ENCODE results near the gene GTF2H2C_2.
"Not testable (repeated sequence)": the region's sequence is repeated elsewhere in the genome, so short reads cannot be mapped to it uniquely, and the experiment has no call there.

Gene GTF2H2C_2

DNA sequence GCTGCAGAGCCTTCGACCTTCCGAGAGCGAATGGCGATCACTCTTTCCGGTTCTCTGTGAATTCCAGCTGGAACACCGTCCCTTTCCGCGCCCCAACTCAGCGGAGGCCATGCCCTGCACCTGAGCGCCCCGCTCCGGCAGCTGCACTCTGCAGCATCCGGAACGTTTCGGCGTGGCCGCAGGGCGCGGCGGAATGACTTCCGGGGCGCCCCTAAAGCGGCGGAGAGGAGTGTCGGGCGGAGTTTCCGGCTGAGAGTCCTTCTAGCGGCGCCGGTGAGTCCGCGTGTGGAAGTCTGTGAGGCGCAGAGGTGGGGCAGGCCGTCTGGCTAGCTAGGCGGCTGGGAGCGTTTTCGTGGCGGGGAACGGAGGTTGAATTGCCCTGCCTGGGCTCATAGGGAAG lies at the start of gene GTF2H2C_2:
Gene GTF2H2C_2 (plus strand): TSS at position 252 of the 400 bp plus-strand sequence.
- not testable (repeated sequence) for H3K36me3 Mint-ChIP-seq (ENCODE audit: low read depth); H3K27me3 Mint-ChIP-seq; H3K27ac Mint-ChIP-seq; H3K9me3 Mint-ChIP-seq; H3K4me1 Mint-ChIP-seq (ENCODE audit: low read depth); H3K4me3 Mint-ChIP-seq

DNA sequence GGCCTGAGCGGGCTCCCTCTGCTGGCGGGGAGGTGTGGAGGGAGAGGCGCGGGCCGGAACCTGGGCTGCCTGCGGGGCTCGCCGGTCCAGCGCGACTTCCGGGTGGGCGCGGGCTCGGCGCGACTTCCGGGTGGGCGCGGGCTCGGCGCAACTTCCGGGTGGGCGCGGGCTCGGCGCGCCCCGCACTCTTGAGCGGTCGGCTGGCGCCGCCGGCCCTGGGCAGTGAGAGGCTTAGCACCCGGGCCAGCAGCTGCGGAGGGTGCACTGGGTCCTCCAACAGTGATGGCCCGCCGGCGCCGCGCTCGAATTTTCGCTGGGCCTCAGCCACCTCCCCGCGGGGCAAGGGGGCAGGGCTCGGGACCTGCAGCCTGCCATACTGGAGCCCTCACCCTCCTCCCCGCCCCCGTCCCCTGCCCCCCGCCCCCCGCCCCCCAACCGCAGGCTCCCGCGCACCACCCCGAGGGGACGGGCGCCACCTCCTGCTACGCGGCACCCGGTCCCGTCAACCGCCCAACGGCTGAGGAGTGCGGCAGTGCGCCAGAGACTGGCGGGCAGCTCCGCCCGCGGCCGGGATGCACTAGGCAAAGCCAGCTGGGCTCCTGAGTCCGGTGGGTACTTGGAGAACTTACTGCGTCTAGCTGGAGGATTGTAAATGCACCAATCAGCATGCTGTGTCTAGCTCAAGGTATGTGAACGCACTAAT lies 14.0 kb upstream of the GTF2H2C_2 start:
- H3K4me1 Mint-ChIP-seq (ENCODE audit: low read depth); H3K27ac Mint-ChIP-seq; H3K9me3 Mint-ChIP-seq; H3K27me3 Mint-ChIP-seq; H3K36me3 Mint-ChIP-seq (ENCODE audit: low read depth): not testable (repeated sequence)
- H3K4me3 Mint-ChIP-seq, result peak overlapping the region; percentile 69

DNA sequence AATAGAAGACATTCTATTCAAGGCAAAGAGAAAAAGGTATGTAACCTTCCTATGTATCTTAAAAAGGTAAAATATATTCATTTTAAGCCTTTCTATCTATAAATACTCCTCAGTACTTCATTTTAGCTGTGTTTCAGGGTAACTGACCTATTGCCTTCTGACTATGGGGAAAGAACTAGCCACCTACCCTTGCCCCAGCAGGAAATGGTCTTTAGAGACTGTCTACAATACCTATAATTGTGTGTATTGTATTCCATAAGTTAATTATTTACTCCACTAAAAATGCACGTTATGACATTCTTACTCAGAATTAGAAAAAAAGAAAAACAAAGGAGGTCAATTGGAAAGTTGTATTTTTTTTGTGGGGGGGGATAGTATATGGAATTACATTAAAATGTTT lies 6.2 kb downstream of the GTF2H2C_2 start:
- H3K27me3 Mint-ChIP-seq; H3K4me1 Mint-ChIP-seq (ENCODE audit: low read depth); H3K9me3 Mint-ChIP-seq; H3K36me3 Mint-ChIP-seq (ENCODE audit: low read depth); H3K4me3 Mint-ChIP-seq; H3K27ac Mint-ChIP-seq: not testable (repeated sequence)

GRCh38 chr5:70423215-70423614 lies 8.0 kb downstream of the GTF2H2C_2 start:
- H3K27me3 Mint-ChIP-seq; H3K9me3 Mint-ChIP-seq; H3K4me3 Mint-ChIP-seq; H3K36me3 Mint-ChIP-seq (ENCODE audit: low read depth); H3K27ac Mint-ChIP-seq; H3K4me1 Mint-ChIP-seq (ENCODE audit: low read depth): not testable (repeated sequence)

DNA sequence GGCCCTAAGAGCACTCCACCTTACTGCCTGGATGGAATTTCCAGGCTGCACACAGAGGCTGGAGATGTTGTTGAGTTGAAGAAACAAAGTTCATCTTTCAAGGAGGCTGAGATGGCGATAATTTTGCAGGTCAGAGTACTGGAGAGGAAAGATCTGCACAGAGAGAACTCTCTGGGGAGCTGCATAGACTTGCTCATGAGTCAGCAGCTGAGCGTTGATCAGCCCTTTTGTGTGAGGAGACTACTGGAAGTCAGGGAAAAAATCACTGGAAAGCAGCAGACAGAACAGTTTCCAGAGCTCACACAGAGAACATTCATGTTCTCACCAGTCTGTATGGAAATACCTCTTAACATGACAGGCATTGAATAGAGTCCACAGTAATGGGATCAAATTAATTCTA lies 23.4 kb downstream of the GTF2H2C_2 start:
- H3K27ac Mint-ChIP-seq; H3K9me3 Mint-ChIP-seq; H3K36me3 Mint-ChIP-seq (ENCODE audit: low read depth); H3K4me3 Mint-ChIP-seq; H3K4me1 Mint-ChIP-seq (ENCODE audit: low read depth); H3K27me3 Mint-ChIP-seq: not testable (repeated sequence)

GRCh38 chr5:70449565-70449964 lies 34.4 kb downstream of the GTF2H2C_2 start:
- not testable (repeated sequence) for H3K27me3 Mint-ChIP-seq; H3K36me3 Mint-ChIP-seq (ENCODE audit: low read depth); H3K9me3 Mint-ChIP-seq; H3K4me1 Mint-ChIP-seq (ENCODE audit: low read depth); H3K4me3 Mint-ChIP-seq; H3K27ac Mint-ChIP-seq

GRCh38 chr5:70451249-70451984 lies 36.2 kb downstream of the GTF2H2C_2 start:
- not testable (repeated sequence) for H3K27me3 Mint-ChIP-seq; H3K4me1 Mint-ChIP-seq (ENCODE audit: low read depth); H3K36me3 Mint-ChIP-seq (ENCODE audit: low read depth); H3K27ac Mint-ChIP-seq; H3K9me3 Mint-ChIP-seq; H3K4me3 Mint-ChIP-seq

DNA sequence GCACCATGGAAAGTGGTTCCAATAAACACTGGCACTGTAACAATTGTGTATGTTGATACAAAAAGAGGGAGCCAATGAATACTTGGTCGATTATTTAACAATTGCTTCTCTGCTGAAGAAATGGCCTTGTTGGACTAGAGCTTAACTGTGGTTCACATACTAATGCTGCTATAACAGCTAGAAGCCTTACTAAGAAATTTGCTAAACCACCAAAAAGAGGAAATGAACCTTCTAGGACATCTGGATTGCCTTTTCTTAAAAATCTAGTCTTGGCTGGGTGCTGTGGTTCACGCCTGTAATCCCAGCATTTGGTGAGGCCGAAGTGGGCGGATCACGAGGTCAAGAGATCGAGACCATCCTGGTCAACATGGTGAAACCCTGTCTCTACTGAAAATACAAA lies 41.9 kb downstream of the GTF2H2C_2 start:
- not testable (repeated sequence) for H3K27ac Mint-ChIP-seq; H3K4me3 Mint-ChIP-seq; H3K27me3 Mint-ChIP-seq; H3K36me3 Mint-ChIP-seq (ENCODE audit: low read depth); H3K4me1 Mint-ChIP-seq (ENCODE audit: low read depth); H3K9me3 Mint-ChIP-seq

- H3K36me3 Mint-ChIP-seq (ENCODE audit: low read depth); H3K4me1 Mint-ChIP-seq (ENCODE audit: low read depth); H3K27ac Mint-ChIP-seq; H3K27me3 Mint-ChIP-seq; H3K9me3 Mint-ChIP-seq; H3K4me3 Mint-ChIP-seq: not testable (repeated sequence)
These were observed 44.0 kb downstream of the GTF2H2C_2 start for GRCh38 chr5:70459188-70459587.

DNA sequence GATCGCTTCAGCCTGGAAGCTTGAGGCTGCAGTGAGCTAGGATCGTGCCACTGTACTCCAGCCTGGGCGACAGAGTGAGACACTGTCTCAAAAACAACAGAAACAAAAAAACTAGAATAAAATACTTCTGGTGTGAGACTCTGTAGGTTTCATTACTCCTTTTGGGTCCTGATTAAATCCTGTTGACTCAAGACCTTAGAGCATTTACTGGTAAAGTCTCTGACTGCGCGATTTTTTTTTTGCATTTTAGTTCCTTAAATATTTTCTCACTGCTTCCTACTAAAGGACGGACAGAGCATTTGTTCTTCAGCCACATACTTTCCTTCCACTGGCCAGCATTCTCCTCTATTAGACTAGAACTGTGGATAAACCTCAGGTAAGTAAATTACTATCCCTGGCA lies 46.8 kb downstream of the GTF2H2C_2 start:
- H3K4me1 Mint-ChIP-seq (ENCODE audit: low read depth); H3K36me3 Mint-ChIP-seq (ENCODE audit: low read depth); H3K27ac Mint-ChIP-seq; H3K27me3 Mint-ChIP-seq; H3K9me3 Mint-ChIP-seq; H3K4me3 Mint-ChIP-seq: not testable (repeated sequence)

DNA sequence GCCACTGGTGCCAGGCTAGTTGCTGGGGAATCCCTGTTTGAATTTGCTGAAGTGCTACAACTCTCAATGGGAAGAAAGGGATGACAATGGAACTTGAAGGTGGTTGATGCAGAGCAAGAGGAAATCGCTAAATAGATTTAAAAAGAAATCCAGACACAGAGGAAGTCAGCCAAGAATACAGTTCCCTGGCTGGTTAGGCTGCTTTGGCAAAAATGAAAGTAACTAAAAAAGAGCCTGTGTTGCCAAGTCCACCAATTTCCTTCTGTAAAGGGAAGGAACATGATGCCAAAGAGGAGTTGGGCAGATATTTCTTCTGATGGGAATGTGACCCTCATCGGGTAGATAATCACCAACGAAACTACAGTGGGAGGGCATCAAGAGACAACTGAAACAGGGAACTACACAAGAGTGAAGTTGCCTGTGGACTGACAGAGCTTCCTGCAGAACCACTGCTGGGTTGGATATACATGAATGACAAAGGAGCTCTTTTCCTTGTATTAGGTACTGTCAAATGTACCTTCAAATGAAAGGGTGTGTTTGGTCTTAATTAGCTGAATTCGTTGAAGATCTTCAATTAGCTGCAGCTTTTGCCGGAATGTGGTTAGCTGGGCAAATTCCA lies 49.0 kb downstream of the GTF2H2C_2 start:
- not testable (repeated sequence) for H3K4me1 Mint-ChIP-seq (ENCODE audit: low read depth); H3K9me3 Mint-ChIP-seq; H3K4me3 Mint-ChIP-seq; H3K36me3 Mint-ChIP-seq (ENCODE audit: low read depth); H3K27me3 Mint-ChIP-seq; H3K27ac Mint-ChIP-seq

GRCh38 chr5:70469926-70470509 lies 54.9 kb downstream of the GTF2H2C_2 start:
- not testable (repeated sequence) for H3K27ac Mint-ChIP-seq; H3K9me3 Mint-ChIP-seq; H3K4me3 Mint-ChIP-seq; H3K36me3 Mint-ChIP-seq (ENCODE audit: low read depth); H3K27me3 Mint-ChIP-seq; H3K4me1 Mint-ChIP-seq (ENCODE audit: low read depth)

Data from stimulated activated naive CD8-positive, alpha-beta T cell treated with anti-CD3 and anti-CD28 coated beads, Interleukin-15, Interleukin-2, amounts not matched to agents 100 ng/mL and 50 ng/mL, for 24 hours (primary cell).